ENCODE data around the gene DNMT3A. TPM values are rescaled to one million over a fixed set of nuclear protein-coding genes. Genes with fewer than 3 reads are reported as not detected.
A peak's percentile ranks its signal among the peaks of the same experiment; 100 is the strongest.

Gene DNMT3A
- total RNA-seq, 1 experiment from 2014 or later, result 215 TPM

DNA sequence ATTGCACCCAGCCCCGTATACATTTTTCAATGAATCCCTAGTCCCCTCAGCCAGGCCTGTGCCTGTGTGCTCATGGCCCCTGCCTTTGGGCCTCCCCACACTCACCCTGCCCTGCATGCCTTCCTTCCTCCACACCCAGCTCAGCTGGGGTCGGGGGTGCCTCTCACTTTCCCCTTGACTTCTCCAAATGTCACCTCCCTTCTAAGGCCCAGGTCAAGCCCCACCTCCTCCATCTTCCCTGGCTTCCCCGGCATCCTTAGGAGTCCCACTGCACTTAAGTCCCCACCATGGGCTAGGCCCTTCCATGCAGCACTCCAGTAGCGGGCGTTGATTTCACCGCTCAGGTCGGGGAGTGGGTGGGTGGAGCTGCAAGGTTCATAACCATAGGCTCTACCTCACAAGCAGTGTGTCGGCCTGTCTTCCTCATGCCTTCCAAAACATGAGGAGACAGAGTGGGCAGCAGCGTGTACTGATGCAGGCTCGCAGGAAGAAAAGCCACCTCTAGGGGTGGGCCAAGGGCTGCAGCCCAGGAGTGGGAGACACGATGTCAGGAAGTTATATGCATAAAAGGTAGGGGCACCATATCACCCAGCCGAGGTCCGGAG is 47.7 kb downstream of the DNMT3A start:
- no peak overlapping the region for H3K4ac ChIP-seq (ENCODE audit: low read depth, low read length)
- H3K9ac ChIP-seq (ENCODE audit: extremely low read depth, insufficient read length, low read length), result no peak overlapping the region
- no peak overlapping the region for H2AFZ ChIP-seq (ENCODE audit: low read length)
- H2BK12ac ChIP-seq (ENCODE audit: insufficient read length, low read depth, low read length), result no peak overlapping the region
- no peaks in the 10 kb centered on the region for H4K20me1 ChIP-seq (ENCODE audit: control insufficient read depth, insufficient read depth, insufficient read length)
- H3K23ac ChIP-seq (ENCODE audit: insufficient read length, low read depth, low read length), result no peak overlapping the region
- H3K79me2 ChIP-seq (ENCODE audit: insufficient read depth, low read length), result no peaks in the 10 kb centered on the region
- H3K9me3 ChIP-seq (ENCODE audit: control insufficient read depth, low read depth, low read length), result no peaks in the 10 kb centered on the region
- no peak overlapping the region for H2AK5ac ChIP-seq (ENCODE audit: insufficient read length, low read length)
- no peak overlapping the region for H3K14ac ChIP-seq (ENCODE audit: insufficient read depth, low read length)
- no peak overlapping the region for H2BK20ac ChIP-seq (ENCODE audit: low read depth, low read length, poor library complexity, severe bottlenecking)
- Mint-ChIP-seq H3K27me3 (ENCODE audit: low read depth) (no peaks in the 10 kb centered on the region), H3K4me3 (no peak overlapping the region), H3K36me3 (ENCODE audit: insufficient read depth in 1 of 3, low read depth in 3 of 3) (no peaks in the 10 kb centered on the region), H3K4me1 (peaks cover 34 to 38% of the 10 kb centered on the region in 2 experiments), H3K9me3 (no peaks in the 10 kb centered on the region), H3K27ac (peak overlapping the region in 1 of 3 experiments; percentile 5; a peak in 2 of 7 replicates)
- peaks cover under 1% of the 10 kb centered on the region for H3K23me2 ChIP-seq (ENCODE audit: insufficient read length, low read depth, low read length, poor library complexity, severe bottlenecking)
- peaks cover 6% of the 10 kb centered on the region; the same call in 1 of the 2 replicates for H3K4me1 ChIP-seq (ENCODE audit: insufficient read depth, low read length)
- H3T11ph ChIP-seq (ENCODE audit: low read length), result no peak overlapping the region
- H2BK15ac ChIP-seq (ENCODE audit: low read depth, low read length), result no peak overlapping the region
- H3K27me3 ChIP-seq (ENCODE audit: insufficient read depth, low read length), result no peaks in the 10 kb centered on the region
- no peak overlapping the region for H3K27ac ChIP-seq (ENCODE audit: insufficient read length, low read depth, low read length)
- no peak for DNase-seq
- no peak overlapping the region for H2BK5ac ChIP-seq (ENCODE audit: insufficient read length, low read length)
- no peak overlapping the region for H3K56ac ChIP-seq (ENCODE audit: insufficient read length, low read depth, low read length)
- no peak for TF ChIP-seq CTCF (conservative IDR thresholded peaks at IDR 0.05)
- no CpG with 5 or more reads among the region's 13 CpGs for WGBS (ENCODE audit: extremely low coverage, insufficient read length, low lambda C conversion rate)
- H4K8ac ChIP-seq (replicated peaks; ENCODE audit: insufficient read length, low read depth, low read length), result no peak overlapping the region
- H3K79me1 ChIP-seq (ENCODE audit: insufficient read depth, low read depth, low read length, poor library complexity, severe bottlenecking), result no peaks in the 10 kb centered on the region
- no peak overlapping the region for H3K4me2 ChIP-seq (ENCODE audit: insufficient read depth, insufficient read length, low read length)
- no peak overlapping the region for H4K91ac ChIP-seq (ENCODE audit: insufficient read length, low read depth, low read length)
- H2BK120ac ChIP-seq (ENCODE audit: low read depth, low read length, poor library complexity, severe bottlenecking), result no peak overlapping the region
- no peak overlapping the region for H3K18ac ChIP-seq (ENCODE audit: insufficient read length, low read depth, low read length)
- H4K5ac ChIP-seq (ENCODE audit: insufficient read length, low read depth, low read length), result no peak overlapping the region

Measured in H9 (cell line).